ENCODE data around the gene ABCA5. TPM values are rescaled to one million over a fixed set of nuclear protein-coding genes. Genes with fewer than 3 reads are reported as not detected.
A peak's percentile ranks its signal among the peaks of the same experiment; 100 is the strongest.
"Not testable (repeated sequence)": the region's sequence is repeated elsewhere in the genome, so short reads cannot be mapped to it uniquely, and the experiment has no call there.

The ABCA5 gene
- total RNA-seq, 1 donor from 2014 or later: 11.6 TPM

DNA sequence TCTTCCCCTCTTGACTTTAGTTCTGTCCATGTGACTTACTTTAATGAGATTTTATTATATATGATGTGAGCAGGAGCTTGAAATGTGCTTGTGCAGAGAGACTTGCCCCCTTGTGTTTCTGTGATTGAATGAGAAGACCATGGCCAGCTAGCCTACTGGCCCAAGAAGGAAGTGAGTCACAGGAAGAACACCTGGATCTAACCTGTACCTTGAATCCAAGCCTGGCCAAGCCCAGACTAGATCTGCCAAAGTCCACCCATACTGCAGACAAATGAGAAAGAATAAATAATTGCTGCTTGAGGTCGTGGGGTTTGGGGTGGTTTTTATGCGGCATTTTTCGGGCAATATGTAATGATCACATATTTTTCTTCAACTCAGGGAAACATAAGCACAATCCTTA lies 107.9 kb downstream of the ABCA5 start:
- Histone ChIP-seq H3K4me3 (ENCODE audit: low read depth, low read length) (no peak overlapping the region), H3K27me3 (ENCODE audit: control insufficient read depth, insufficient read depth, low read length) (no peaks in the 10 kb centered on the region), H3K36me3 (ENCODE audit: control insufficient read depth, insufficient read depth, low read length) (no peaks in the 10 kb centered on the region)
- TF ChIP-seq, protein P1, sequence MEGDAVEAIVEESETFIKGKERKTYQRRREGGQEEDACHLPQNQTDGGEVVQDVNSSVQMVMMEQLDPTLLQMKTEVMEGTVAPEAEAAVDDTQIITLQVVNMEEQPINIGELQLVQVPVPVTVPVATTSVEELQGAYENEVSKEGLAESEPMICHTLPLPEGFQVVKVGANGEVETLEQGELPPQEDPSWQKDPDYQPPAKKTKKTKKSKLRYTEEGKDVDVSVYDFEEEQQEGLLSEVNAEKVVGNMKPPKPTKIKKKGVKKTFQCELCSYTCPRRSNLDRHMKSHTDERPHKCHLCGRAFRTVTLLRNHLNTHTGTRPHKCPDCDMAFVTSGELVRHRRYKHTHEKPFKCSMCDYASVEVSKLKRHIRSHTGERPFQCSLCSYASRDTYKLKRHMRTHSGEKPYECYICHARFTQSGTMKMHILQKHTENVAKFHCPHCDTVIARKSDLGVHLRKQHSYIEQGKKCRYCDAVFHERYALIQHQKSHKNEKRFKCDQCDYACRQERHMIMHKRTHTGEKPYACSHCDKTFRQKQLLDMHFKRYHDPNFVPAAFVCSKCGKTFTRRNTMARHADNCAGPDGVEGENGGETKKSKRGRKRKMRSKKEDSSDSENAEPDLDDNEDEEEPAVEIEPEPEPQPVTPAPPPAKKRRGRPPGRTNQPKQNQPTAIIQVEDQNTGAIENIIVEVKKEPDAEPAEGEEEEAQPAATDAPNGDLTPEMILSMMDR (IDR thresholded peaks at IDR 0.05; ENCODE audit: insufficient read depth, low read length, severe bottlenecking): no peak
- no peak for FAIRE-seq
- peak; percentile 56 for DNase-seq (ENCODE audit: low read depth)

DNA sequence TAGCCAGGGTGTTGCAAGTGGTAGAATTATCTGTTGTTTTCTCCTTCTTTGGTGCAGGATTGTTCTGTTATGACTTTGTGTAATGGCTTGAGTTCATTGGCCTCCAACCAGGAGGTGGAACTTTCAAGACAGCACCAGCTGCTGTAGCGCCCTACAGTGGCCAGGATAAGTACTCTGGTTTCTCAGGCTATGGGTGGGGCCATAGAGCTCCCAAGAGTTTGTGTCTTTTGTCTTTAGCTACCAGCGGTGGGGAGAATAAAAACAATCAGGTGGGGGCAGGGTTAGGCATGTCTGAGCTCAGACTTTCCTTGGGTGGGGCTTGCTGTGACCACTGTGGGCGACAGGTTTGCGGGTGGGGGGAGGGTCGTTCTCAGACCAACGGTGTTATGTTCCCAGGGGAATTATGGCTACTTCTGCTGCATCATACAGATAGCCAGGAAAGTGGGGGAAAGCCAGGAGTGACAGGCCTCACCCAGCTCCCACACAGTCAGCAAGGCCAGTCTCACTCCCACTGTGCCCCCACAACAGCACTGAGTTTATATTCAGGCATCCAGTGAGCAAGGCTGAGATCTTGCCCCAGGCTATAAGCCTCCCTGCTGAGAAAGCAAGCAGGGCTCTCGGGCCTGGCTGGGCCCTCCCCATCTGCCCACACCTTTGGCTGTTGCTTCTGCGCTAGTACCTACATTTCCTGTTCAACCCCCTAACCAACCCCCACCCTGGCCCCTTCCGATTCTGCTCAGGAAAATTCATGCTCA lies 113.7 kb downstream of the ABCA5 start:
- no peaks in the 10 kb centered on the region for H3K36me3 ChIP-seq (ENCODE audit: control insufficient read depth, insufficient read depth, low read length)
- no peaks in the 10 kb centered on the region for H3K27me3 ChIP-seq (ENCODE audit: control insufficient read depth, insufficient read depth, low read length)
- no peak for DNase-seq (ENCODE audit: low read depth)
- FAIRE-seq: no peak
- TF ChIP-seq, protein P1 (IDR thresholded peaks at IDR 0.05; ENCODE audit: insufficient read depth, low read length, severe bottlenecking): no peak
- H3K4me3 ChIP-seq (ENCODE audit: low read depth, low read length): no peak overlapping the region

DNA sequence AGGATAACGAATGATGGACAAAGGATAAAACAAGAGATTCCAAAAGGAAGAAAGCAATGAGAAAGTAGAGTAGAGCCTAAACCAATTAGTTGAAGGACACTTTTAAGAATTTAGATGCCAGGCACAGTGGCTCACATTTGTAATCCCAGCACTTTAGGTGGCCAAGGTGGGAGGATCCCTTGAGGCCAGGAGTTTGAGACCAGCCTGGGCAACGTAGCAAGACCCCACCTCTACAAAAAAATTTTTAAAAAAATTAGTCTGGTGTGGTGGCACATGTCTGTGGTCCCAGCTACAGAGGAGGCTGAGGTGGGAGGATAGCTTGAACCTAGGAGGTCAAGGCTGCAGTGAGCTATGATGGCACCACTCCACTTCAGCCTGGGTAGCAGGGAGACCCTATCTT lies 118.3 kb downstream of the ABCA5 start:
- TF ChIP-seq, protein P1 (IDR thresholded peaks at IDR 0.05; ENCODE audit: insufficient read depth, low read length, severe bottlenecking): no peak
- H3K4me3 ChIP-seq (ENCODE audit: low read depth, low read length): no peak overlapping the region
- no peaks in the 10 kb centered on the region for H3K36me3 ChIP-seq (ENCODE audit: control insufficient read depth, insufficient read depth, low read length)
- DNase-seq (ENCODE audit: low read depth) (no peak), FAIRE-seq (no peak)
- no peaks in the 10 kb centered on the region for H3K27me3 ChIP-seq (ENCODE audit: control insufficient read depth, insufficient read depth, low read length)

DNA sequence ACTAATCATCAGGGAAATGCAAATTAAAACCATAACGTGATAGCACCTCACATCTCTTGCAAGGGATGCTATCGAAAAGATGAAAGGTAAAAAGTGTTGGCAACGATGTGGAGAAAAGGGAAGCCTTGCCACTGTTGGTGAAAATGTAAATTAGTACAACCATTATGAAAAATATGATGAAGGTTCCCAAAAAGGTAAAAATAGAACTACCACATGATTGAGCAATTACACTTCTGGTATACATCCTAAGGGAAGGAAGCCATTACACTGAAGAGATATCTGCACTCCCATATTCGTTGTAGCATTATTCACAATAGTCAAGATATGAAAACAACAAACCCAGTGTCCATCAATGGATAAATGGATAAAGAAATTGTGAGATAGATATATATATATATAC lies 119.8 kb downstream of the ABCA5 start:
- TF ChIP-seq, protein P1 (IDR thresholded peaks at IDR 0.05; ENCODE audit: insufficient read depth, low read length, severe bottlenecking): no peak
- Histone ChIP-seq H3K36me3 (ENCODE audit: control insufficient read depth, insufficient read depth, low read length) (no peaks in the 10 kb centered on the region), H3K4me3 (ENCODE audit: low read depth, low read length) (no peak overlapping the region), H3K27me3 (ENCODE audit: control insufficient read depth, insufficient read depth, low read length) (no peaks in the 10 kb centered on the region)
- FAIRE-seq (no peak), DNase-seq (ENCODE audit: low read depth) (no peak)

DNA sequence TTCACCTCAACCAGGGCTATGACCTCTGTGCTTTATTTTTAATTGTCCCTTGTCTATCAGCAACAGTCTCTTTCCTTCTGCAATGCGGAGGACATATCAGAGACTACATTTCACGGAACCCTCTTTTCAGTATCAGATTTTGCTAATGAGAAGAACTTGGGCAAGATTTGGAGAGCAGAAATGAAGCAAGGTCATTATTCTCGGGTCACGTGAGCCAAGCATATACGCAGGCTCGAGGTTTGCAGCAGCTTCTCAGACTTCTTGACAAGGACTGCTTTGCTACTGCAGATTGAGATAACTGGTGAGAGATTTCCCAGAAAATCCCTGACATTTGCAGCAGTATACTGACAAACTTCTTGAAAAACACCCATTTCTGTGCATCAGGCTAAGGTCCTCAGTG lies 128.7 kb downstream of the ABCA5 start:
- no peaks in the 10 kb centered on the region for H3K36me3 ChIP-seq (ENCODE audit: control insufficient read depth, insufficient read depth, low read length)
- TF ChIP-seq, protein P1 (IDR thresholded peaks at IDR 0.05; ENCODE audit: insufficient read depth, low read length, severe bottlenecking): no peak
- H3K4me3 ChIP-seq (ENCODE audit: low read depth, low read length): no peak overlapping the region
- no peaks in the 10 kb centered on the region for H3K27me3 ChIP-seq (ENCODE audit: control insufficient read depth, insufficient read depth, low read length)
- no peak for FAIRE-seq
- no peak for DNase-seq (ENCODE audit: low read depth)

DNA sequence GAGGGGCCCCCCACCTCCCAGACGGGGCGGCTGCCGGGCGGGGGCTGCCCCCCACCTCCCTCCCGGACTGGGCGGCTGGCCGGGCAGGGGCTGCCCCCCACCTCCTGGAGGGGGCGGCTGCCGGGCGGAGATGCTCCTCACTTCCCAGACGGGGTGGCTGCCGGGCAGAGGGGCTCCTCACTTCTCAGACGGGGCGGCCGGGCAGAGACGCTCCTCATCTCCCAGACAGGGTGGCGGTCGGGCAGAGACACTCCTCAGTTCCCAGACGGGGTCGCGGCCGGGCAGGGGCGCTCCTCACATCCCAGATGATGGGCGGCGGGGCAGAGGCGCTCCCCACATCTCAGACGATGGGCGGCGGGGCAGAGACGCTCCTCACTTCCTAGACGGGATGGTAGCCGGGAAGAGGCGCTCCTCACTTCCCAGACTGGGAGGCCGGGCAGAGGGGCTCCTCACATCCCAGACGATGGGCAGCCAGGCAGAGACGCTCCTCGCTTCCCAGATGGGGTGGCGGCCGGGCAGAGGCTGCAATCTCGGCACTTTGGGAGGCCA lies 130.8 kb downstream of the ABCA5 start:
- not testable (repeated sequence) for H3K27me3 ChIP-seq (ENCODE audit: control insufficient read depth, insufficient read depth, low read length); H3K36me3 ChIP-seq (ENCODE audit: control insufficient read depth, insufficient read depth, low read length); FAIRE-seq; H3K4me3 ChIP-seq (ENCODE audit: low read depth, low read length); DNase-seq (ENCODE audit: low read depth)

Other genes with a start within 250 kb of the ABCA5 start
- 0.26 and 0.38 TPM in 2 replicates for gene ABCA6, start 185.2 kb downstream of the ABCA5 start, total RNA-seq
- gene ABCA10, start 98.3 kb downstream of the ABCA5 start, total RNA-seq: 0.79 and 1.3 TPM in 2 replicates
- 0.13 and 0.26 TPM in 2 replicates for gene MAP2K6, start 87.6 kb upstream of the ABCA5 start, total RNA-seq